NB4 (cell line): ENCODE results near the gene CCDC13.

Experiments used
- DNase-seq: peaks from one replicate; pipeline ENCODE4 v3.0.0; 2010; ENCODE audit warnings: low read depth
- H3K4me3 ChIP-seq: one replicate; pipeline ENCODE4 v1.5.1; 2011; ENCODE audit warnings: mild to moderate bottlenecking, low read depth, low read length, moderate library complexity
- CTCF ChIP-seq: IDR thresholded peaks from one replicate; pipeline ENCODE4 v1.5.1; 2012; ENCODE audit warnings: low read depth, low read length
- MAX ChIP-seq: IDR thresholded peaks from 2 replicates; pipeline ENCODE4 v1.6.1; 2011; ENCODE audit warnings: low read depth, low read length
- MYC ChIP-seq: IDR thresholded peaks from 2 replicates; pipeline ENCODE4 v1.6.1; 2011; ENCODE audit warnings: low read depth, low read length
- POLR2A ChIP-seq: IDR thresholded peaks from 2 replicates; pipeline ENCODE4 v1.6.1; 2011; ENCODE audit warnings: mild to moderate bottlenecking; ENCODE audit not compliant: insufficient read length; ENCODE audit errors: extremely low read depth

The CCDC13 gene

GRCh38 chr3:42799376-42799775 lies 26.3 kb upstream of the CCDC13 start:
- no peak for DNase-seq
- no peak overlapping the region for H3K4me3 ChIP-seq
- TF ChIP-seq CTCF: no peak
- no peak for TF ChIP-seq MYC
- TF ChIP-seq MAX: no peak
- no peak for TF ChIP-seq POLR2A

- no peak overlapping the region for H3K4me3 ChIP-seq
- TF ChIP-seq MAX (no peak), MYC (no peak), POLR2A (no peak), CTCF (no peak)
- DNase-seq: no peak
Observed at GRCh38 chr3:42796332-42796885, 23.4 kb upstream of the CCDC13 start.

- no peak overlapping the region for H3K4me3 ChIP-seq
- DNase-seq: no peak
- no peak for TF ChIP-seq POLR2A
- no peak for TF ChIP-seq MAX
- no peak for TF ChIP-seq CTCF
Observed at GRCh38 chr3:42795621-42796181, 22.6 kb upstream of the CCDC13 start.

- H3K4me3 ChIP-seq: no peak overlapping the region
- no peak for DNase-seq
- TF ChIP-seq CTCF (no peak), POLR2A (no peak), MYC (no peak), MAX (no peak)
Observed at GRCh38 chr3:42790714-42791229, 17.7 kb upstream of the CCDC13 start.

- TF ChIP-seq CTCF (no peak), MYC (no peak), MAX (no peak), POLR2A (no peak)
- DNase-seq: no peak
- no peak overlapping the region for H3K4me3 ChIP-seq
Observed at GRCh38 chr3:42786631-42787030, 13.6 kb upstream of the CCDC13 start.

- DNase-seq: no peak
- H3K4me3 ChIP-seq: no peak overlapping the region
- no peak for TF ChIP-seq MYC
- no peak for TF ChIP-seq MAX
- no peak for TF ChIP-seq POLR2A
- no peak for TF ChIP-seq CTCF
Observed at GRCh38 chr3:42786212-42786611, 13.2 kb upstream of the CCDC13 start.
